Endometrial microvascular endothelial cells (primary cell): ENCODE measurements around the gene OR2M4. TPM values are rescaled to one million over a fixed set of nuclear protein-coding genes. Genes with fewer than 3 reads are reported as not detected.
"Not testable (repeated sequence)": the region's sequence is repeated elsewhere in the genome, so short reads cannot be mapped to it uniquely, and the experiment has no call there.

Experiments used
- in situ Hi-C: cut with HindIII; loops from 2 replicates; pipeline ENCODE4 v1.10.0; 2017; ENCODE audit warnings: low sequenced_read_pairs, low pct_unique_long_range_greater_than_20kb; ENCODE audit errors: inconsistent ontology term
- total RNA-seq: library from RNA; depleted of rRNA; stranded (reverse); fragments of >200 nt; gene quantifications from one replicate; pipeline ENCODE4 v1.2.3, GENCODE V29; 2015; ENCODE audit errors: inconsistent ontology term

Gene OR2M4
- total RNA-seq = not detected

GRCh38 chr1:248231117-248231516 is at the start of gene OR2M4:
Gene OR2M4, plus strand, starts transcription at chr1:248231417. Its CDS starts 7,512 bp downstream, at chr1:248238929.
- in situ Hi-C loops = no loop called here

DNA sequence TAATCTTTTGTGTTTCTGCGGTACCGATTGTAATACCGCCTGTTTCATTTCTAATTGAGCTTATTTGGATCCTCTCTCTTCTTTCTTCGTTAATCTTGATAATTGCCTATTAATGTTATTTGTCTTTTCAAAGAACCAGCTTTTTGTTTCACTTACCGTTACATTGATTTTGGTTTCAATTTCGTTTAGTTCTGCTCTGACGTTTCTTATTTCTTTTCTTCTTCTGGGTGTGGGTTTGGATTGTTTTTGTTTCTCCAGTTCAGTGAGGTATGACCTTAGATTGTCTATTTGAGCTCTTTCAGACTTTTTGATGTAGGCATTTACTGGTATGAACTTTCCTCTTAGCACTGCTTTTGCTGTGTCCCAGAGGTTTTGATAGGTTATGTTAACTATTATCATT is 47.2 kb upstream of the OR2M4 start:
- in situ Hi-C loops = no loop called here

GRCh38 chr1:248187363-248187762 is 43.9 kb upstream of the OR2M4 start:
- in situ Hi-C loops = no loop called here

GRCh38 chr1:248189026-248189425 is 42.2 kb upstream of the OR2M4 start:
- in situ Hi-C loops = no loop called here

GRCh38 chr1:248194117-248194516 is 37.1 kb upstream of the OR2M4 start:
- in situ Hi-C loops = no loop called here

GRCh38 chr1:248196965-248197364 is 34.3 kb upstream of the OR2M4 start, which contains the start of gene OR2M3:
Gene OR2M3, plus strand, starts transcription at chr1:248197265. Its CDS starts 5,803 bp downstream, at chr1:248203068.
- in situ Hi-C loops = no loop called here

DNA sequence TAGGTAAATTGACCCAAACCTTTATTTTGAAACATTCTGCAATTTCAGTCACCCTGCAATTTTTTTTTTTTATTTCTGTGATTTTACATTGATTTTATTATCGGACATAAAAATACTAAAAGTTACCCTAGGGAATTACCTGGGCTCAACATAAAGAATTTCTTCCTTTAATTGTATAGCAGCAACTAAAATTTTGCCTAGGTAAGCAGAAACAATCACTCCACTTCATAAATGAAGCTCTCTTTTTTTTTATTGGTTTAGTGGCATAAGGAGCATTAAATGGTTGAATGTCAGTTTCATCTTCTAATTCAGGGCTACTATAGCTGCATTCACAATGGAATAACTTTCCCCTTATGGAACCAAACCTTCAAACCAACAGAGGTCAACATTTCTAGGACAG is 15.3 kb upstream of the OR2M4 start:
- in situ Hi-C loops = no loop called here

DNA sequence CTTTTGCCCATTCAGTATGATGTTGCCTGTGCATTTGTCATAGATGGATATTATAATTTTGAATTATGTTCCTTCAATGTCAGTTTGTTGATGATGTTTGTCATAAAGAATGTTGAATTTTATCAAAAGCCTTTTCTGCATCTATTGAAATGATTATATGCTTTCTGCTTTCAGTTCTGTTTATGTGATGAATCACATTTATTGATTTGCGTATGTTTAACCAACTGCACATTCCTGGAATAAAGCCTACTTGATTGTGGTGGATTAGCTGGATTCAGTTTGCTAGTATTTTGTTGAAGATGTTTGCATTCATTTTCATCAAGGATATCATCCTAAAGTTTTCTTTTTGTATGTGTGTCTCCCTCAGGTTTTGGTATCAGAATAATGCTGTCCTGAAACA is 5.7 kb upstream of the OR2M4 start:
- in situ Hi-C loops = no loop called here

DNA sequence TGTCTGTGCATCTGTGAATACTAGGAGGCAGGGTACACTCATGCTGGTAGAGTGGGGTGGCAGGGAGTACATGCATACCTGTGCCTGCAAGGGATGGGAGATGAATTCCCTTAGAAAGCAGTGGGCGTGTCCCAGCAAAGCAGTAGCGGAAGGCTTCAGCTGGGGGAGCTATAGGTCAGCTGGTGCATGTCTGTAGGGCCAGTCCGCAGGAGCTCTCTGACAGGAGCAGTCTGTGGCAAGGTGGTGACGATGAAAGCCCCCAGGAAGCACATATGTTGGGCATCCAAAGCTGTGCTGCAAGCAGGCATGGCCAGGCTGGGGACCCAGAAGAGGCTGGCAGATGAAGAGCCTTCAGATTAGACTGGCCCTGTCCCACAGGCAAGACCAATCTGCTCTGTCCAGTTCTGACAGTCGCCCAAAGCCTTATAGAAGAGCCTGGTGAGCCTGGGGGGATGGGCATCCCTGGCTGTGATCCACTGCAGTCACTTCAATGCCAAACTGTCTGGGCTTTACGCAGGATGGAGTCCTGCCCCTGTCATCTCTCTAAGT is 1.8 kb upstream of the OR2M4 start:
- in situ Hi-C loops = no loop called here

DNA sequence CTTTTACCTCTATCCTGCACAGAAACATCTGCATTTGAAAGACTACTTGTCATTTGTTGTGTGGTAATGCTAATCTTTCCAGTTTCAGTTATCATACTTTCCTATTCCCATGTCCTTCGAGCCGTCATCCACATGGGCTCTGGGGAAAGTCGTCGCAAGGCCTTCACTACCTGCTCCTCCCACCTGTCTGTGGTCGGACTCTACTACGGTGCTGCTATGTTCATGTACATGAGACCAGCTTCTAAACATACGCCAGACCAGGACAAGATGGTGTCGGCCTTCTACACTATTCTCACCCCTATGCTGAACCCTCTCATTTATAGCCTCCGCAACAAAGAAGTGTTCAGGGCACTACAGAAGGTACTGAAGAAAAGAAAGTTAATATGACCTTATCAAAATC is 8.3 kb downstream of the OR2M4 start:
- in situ Hi-C loops = no loop called here

DNA sequence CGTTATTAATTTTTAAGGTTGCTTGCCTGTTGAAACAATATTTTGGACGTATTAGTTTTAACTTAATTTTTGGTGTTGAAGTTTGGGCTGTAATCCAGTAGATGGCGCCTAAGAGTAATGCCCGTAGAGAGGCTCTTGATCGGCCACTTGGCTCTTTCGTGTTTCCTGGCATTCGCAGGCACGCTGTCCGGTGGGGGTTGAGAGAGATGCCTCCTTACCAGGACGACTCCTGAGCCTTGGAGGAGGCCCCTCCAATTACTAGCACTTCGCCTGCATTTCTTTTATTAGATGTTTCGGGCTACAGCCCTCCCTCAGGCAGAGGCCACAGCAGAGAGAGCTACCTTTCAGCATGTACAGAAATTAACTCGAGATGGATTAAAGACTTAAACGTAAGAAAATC is 12.0 kb downstream of the OR2M4 start:
- in situ Hi-C loops = no loop called here

- in situ Hi-C loops = not testable (repeated sequence)
Measured at GRCh38 chr1:248259309-248259708, 28.1 kb downstream of the OR2M4 start.

DNA sequence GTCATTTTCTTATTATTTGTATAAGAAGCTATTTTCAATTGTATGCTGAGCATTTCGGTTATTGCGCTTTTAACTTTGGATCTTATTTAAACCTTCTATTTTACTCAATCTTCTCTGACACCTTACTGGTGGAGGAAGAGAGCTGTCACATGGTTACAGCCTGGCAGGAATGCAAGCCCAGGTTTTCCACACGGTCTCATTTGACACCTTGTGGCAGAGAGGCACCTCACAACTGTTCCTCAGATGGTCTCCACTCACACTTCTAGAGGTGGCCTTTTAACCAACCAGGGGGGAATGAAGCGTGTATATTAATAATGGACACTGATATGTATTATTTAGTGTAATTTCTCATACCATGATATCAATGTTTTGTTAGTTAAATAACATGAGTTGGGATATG is 37.0 kb downstream of the OR2M4 start:
- in situ Hi-C loops = no loop called here

- in situ Hi-C loops = not testable (repeated sequence)
Measured at GRCh38 chr1:248273225-248273624, 42.0 kb downstream of the OR2M4 start.

DNA sequence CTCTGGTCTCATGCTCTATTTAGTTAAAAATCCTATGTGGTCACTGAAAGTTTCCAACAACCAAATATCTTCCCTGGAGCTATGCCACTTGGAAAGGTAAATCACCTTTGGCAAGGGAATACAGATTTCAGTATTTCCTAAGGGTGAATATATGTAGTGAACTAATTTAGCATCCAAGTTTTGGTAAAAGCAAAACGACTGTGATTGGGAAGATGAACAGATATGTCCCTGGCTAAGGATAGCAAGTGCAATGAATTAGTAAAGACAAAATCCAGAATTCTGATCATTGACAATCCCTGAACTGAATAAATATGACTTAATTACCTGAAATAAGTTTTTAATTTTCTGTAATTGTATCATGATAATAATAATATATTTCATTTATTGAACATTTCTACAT is 46.7 kb downstream of the OR2M4 start, which contains the start of gene OR2T33:
TSS of gene OR2T33 (minus strand) at position 101 of the 400 bp plus-strand sequence. CDS start 4,162 bp downstream, outside the sequence.
- in situ Hi-C loops = no loop called here

GRCh38 chr1:248288391-248288790 is 57.2 kb downstream of the OR2M4 start:
- in situ Hi-C loops = no loop called here

Other genes starting within 250 kb of the OR2M4 start
- not detected for gene OR2L5, start 217.8 kb upstream of the OR2M4 start, total RNA-seq
- gene OR2L2, start 201.3 kb upstream of the OR2M4 start, total RNA-seq = not detected
- gene OR2L3, start 184.6 kb upstream of the OR2M4 start, total RNA-seq = not detected
- gene OR2L13, start 136.2 kb upstream of the OR2M4 start, total RNA-seq = not detected
- gene OR2M5, start 86.3 kb upstream of the OR2M4 start, total RNA-seq = not detected
- not detected for gene OR2M2, start 56.6 kb upstream of the OR2M4 start, total RNA-seq
- gene OR2M3, start 34.2 kb upstream of the OR2M4 start, total RNA-seq = not detected
- not detected for gene OR2T33, start 46.6 kb downstream of the OR2M4 start, total RNA-seq
- not detected for gene OR2T12, start 72.0 kb downstream of the OR2M4 start, total RNA-seq
- gene OR2M7, start 93.2 kb downstream of the OR2M4 start, total RNA-seq = not detected
- not detected for gene OR14C36, start 117.4 kb downstream of the OR2M4 start, total RNA-seq
- not detected for gene OR2T4, start 130.2 kb downstream of the OR2M4 start, total RNA-seq
- gene OR2T6, start 144.3 kb downstream of the OR2M4 start, total RNA-seq = not detected
- gene OR2T1, start 171.6 kb downstream of the OR2M4 start, total RNA-seq = not detected
- not detected for gene OR2T2, start 214.2 kb downstream of the OR2M4 start, total RNA-seq
- gene OR2T3, start 241.9 kb downstream of the OR2M4 start, total RNA-seq = not detected